Measurements from ENCODE around the gene ASTN1.

The ASTN1 gene

GRCh38 chr1:177164380-177165068, at the start of gene ASTN1:
Gene ASTN1, minus strand, starts transcription at chr1:177164712. Its CDS starts 36 bp downstream, at chr1:177164676.
- DNase-seq (ENCODE audit: low spot score): no peak

DNA sequence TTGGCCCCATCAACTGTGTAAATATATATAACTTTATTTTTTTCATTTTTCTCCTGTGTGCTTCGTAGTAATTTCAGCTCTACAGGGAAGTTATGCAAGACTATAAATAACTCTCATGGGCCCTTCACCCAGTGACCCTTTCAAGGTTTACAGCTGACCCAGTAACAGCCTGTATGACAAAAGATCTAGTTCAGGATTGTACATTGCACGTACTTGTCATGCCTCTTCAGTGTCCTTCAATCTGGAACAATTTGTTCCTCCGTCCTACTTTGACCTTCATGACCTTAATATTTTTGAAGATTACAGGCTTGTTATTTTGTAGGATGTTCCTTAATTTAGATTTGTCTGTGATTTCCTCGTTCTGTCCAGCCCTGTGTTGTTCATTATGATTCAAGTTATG, 46.7 kb upstream of the ASTN1 start:
- no peak for DNase-seq (ENCODE audit: low spot score)

DNA sequence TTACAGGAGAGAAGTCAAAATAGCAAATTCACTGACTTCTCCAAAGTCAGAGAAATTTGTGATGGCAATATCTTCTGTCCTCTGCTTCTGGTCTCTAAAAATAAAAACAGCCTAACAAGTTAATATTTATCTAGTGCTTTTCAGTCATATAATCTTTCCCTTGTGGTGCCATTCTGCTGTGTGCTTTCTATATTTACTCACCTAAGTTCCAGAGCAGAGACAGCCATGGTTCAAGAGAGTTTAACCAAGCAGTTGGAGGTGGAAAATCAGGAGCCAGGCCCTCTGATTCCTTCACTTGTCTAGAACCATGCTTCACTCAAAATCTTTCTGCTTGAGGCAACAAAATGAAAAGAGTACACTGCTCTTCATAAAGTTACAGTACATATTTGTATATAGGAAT, 45.6 kb upstream of the ASTN1 start:
- no peak for DNase-seq (ENCODE audit: low spot score)

DNA sequence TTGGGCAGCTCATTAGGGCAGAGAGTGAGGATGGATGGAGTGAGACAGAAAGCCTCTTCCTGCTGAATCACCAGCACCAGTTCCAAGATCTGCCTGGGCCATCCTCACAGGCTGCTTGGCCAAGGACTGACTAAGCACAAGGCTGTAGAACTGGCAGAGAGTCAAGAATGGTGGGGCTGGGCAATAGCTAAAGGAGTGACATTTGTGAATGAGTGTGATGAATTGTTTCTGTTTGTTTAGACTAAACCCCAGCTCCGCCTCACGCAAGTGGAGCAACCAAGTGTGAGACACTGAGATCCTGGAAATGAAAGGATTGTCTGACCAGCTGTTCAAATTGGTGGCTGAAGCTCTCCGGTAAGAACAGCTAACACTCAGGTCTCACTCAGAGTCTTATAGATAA, 44.8 kb upstream of the ASTN1 start:
- no peak for DNase-seq (ENCODE audit: low spot score)

GRCh38 chr1:177208920-177209319, 44.4 kb upstream of the ASTN1 start:
- no peak for DNase-seq (ENCODE audit: low spot score)

DNA sequence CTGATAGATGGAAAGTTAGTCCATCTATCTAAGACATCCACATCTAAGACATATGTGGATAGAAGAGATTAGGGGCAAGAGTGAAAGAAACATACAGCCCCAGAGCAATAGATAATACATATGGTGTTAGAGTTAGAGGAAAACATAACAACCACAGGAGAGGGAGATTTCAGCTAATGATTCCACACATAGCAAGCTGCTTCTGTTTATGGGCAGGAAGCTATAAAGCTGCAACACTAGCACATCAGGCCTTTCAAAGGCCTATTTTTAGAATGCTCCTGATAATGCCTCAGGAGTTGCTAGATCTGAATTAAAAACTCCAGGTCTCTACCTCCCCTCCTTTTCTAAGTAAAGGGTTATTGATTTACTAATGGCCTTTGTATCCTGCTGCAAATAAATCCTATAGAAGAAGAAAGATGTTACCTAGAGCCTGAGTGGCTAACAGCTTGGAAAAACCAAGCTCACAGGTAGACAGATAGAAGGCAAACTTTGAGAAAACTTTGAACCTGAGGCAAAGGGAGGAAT, 42.4 kb upstream of the ASTN1 start:
- DNase-seq (ENCODE audit: low spot score): no peak

DNA sequence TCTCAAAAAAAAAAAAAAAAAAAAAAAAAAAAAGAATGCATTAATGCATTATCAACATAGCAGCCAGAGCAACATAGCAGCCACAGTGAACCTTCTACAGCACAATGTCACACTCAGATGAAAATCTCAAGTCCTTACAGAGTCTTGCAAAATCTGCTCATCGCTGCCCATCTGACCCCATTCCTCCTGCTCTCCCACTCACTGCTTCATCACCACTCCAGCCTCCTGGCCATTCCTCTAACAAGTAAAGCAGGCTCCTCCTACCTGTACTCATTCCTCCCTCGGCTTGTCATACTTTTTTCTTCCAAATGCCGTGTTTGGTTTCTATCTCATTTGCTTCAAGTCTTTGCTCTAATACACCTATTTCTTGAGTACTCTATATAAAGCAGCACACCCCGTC, 35.8 kb upstream of the ASTN1 start:
- DNase-seq (ENCODE audit: low spot score): no peak

DNA sequence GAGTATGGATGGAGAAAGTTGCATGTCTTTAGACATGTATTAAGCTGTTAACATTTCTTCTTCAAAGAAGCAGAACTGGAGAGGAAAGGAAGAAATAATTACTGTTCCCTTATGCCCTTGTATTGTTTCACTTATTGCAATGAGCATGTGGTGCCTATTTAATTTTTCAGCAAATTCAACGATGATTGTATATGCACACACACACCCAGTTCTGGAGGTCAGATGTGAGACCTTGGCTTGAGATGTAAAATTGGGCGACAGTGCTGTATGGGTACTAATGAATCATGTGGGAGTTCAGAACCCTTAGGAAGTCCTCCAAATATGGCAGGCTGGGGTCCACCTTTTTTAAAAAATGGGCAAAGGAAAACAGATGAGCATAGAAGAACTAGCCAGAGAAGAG, 33.7 kb upstream of the ASTN1 start:
- no peak for DNase-seq (ENCODE audit: low spot score)

- no peak for DNase-seq (ENCODE audit: low spot score)
Measured at GRCh38 chr1:177190308-177190970, 25.9 kb upstream of the ASTN1 start.

- DNase-seq (ENCODE audit: low spot score): no peak
Measured at GRCh38 chr1:177186639-177187038, 22.1 kb upstream of the ASTN1 start.

GRCh38 chr1:177185209-177185608, 20.7 kb upstream of the ASTN1 start:
- no peak for DNase-seq (ENCODE audit: low spot score)

DNA sequence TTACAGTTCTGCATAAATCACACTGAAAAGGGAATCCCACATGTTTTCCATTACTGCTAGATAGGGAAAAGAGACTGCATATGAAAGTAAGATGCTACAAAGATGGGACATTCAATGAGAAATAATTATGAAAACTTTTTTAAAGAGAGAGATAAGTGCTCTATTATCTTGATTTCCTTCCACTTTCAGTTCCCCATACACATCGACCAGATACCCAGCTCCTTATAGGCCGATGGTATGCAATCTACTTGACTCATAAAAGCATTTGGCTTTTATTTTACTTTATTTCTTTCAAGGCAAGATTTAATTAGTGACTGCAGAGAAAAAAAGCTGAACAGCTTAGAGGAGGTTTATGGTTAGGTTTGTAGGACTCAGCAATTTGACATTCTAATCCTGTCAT, 19.3 kb upstream of the ASTN1 start:
- no peak for DNase-seq (ENCODE audit: low spot score)

DNA sequence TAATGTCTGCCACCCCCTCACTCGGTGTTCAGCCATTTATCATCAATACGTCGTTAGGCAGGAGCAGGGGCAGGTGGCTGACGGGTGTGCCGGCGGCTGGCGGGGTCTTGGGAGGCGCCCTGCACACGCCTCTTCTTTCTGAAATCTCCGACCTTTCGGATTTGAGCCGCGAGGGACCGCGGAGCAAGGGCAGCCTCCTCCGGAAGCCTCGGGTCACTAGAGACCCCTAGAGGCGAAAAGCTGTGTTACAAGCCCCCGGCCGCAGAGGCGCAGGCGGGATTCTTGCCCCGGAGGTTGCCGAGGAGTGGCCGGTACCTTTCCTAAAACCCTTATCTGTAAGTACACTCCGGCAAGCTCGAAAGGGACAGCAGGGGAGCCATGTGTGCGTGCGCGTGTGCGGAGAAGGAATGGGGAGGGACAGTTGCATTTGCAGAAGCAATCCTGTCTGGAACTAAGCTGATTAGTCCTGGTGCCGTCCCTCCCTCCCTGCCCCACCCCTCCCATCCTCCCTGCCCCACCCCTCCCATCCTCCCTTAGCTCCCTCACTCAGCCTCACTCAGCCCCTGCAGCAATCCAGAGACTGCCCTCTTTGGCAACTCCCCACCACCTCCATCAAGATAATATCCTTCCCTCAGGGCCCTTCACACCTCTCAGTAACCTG, 17.2 kb upstream of the ASTN1 start:
- peak; percentile 73 for DNase-seq (ENCODE audit: low spot score)

DNA sequence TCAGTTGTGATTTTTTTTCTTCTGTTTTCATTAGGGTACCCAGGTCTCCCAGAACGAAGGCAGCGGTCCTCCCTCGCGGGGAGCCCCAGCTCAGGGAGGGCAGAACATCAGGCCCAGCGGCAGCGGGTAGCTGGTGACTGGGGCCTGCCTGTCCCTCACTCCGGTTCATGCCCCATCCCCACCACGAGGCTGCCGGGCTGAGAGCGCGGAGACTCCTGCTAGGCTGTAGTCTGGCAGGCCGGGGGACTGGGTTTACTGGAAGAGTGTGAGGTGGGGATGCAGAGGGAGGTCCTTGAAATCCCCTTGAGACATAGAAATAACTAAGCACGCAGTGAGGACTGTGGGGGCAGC, 16.7 kb upstream of the ASTN1 start:
- no peak for DNase-seq (ENCODE audit: low spot score)

DNA sequence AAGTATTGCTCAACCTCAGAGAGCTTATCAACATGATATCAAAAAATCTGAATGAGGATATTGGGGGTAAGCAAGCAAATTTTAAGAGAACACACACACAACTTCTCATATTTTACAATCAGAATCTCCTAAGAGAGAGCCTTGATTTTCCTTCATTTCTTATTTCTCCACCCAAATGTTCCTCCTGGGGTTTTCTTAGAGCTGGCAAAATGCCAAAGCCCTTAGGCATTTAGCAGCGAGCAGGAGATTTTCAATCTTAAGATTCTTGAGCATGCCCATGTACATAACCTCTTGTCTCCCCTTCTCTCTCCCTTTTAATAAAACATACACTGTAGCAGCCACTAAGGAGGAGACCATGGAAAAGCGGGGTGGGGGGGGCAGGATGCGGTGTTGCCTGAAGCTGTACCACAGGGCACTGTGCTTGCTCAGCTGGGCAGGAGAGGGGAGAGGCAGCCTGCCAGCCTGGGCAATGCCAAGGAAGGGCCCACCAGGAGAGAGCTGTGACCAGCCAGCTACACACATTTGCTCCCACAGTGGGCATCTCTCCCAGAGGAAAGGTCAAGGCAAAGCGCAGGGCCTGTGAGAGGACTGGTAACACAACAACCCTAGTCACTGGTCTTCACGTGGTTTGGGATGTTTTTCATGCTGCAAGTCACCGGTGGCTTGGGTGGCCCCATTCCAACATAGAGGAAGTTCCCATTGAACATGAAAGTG, 10.6 kb upstream of the ASTN1 start:
- DNase-seq (ENCODE audit: low spot score): no peak

- DNase-seq (ENCODE audit: low spot score): no peak
Measured at GRCh38 chr1:177173976-177174375, 9.5 kb upstream of the ASTN1 start.

DNA sequence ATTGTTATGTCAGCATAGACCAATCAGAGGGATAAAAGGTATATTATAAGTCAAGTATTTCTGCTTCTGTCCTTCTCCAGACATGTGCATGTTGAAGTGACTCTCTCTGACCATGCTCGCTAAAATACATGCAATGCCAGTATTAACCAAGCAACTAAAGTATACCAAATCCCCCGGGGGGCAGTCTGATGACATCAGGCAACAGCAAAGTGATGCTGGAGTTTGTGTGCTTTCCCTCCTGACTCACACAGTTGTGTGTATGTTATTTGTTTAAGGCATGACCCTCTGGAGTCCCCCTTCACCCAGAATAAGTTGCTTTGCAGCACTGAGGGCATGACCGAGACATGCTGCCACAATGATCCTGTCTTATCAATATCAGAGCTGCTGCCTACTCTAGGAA, 8.4 kb upstream of the ASTN1 start:
- no peak for DNase-seq (ENCODE audit: low spot score)

GRCh38 chr1:177172272-177172671, 7.8 kb upstream of the ASTN1 start:
- no peak for DNase-seq (ENCODE audit: low spot score)

GRCh38 chr1:177171536-177172123, 7.1 kb upstream of the ASTN1 start:
- DNase-seq (ENCODE audit: low spot score): no peak

DNA sequence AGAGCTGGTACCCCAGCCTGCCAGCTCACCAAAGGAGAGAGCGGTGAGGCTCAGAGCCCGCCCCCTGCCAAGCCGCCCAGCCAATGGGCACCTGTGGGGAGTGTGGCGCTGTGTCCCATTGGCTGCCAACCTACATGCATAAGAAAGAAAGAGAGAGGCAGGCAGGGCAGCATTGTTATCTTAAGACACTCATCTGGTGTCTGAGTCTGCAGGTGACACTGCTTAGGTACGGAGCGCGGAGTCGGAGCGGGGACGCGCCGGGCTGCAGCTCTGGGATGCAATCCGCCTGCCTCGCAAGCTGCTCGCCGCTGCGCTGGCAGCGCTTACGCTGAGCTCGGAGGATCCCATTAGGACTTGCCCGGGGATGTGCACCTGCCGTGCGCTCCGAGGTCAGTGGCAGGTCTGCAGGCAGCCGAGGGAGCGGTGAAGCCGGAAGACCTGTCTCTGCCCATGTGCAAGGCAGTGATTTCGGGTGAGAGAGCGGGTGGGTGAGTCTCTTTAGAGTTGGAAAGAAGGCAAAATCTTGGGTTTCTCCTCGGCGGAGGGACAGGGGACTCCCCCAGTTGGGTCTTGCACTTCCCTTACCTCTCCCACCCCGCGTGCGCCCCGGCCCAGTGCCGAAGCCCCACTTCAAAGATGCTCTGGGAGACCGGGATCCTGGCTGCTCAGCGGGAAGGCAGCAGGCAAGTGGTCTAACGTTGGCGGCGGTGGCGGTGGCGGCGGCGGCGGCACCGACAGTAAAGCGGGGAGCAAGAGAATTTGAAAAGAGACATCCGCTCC, 6.4 kb upstream of the ASTN1 start, which contains the start of gene BRINP2:
Gene BRINP2, plus strand, starts transcription at position 203 of the 780 bp plus-strand sequence. CDS start 58,919 bp downstream, outside the sequence.
- DNase-seq (ENCODE audit: low spot score): peak; percentile 83

GRCh38 chr1:177165069-177165439, 542 bp upstream of the ASTN1 start:
- DNase-seq (ENCODE audit: low spot score): no peak

Measured in germinal center (tissue), 1 donor.